Transverse colon (tissue), 4 donors: ENCODE measurements around the gene ZMAT5.

Experiments
- CTCF ChIP-seq, 5 experiments: fragments of 200-600 bp in 3 of 5; fragments of 450-650 bp in 2 of 5; sonication (generic) in 3 of 5; IDR thresholded peaks; 1 replicate in 2 of 5; 2 replicates in 3 of 5; pipeline ENCODE4 v1.5.1; 2016 to 2017; ENCODE audit warnings: antibody characterized with exemption in 5 of 5, inconsistent platforms in 3 of 5, mild to moderate bottlenecking in 2 of 5, moderate library complexity in 1 of 5
- POLR2A ChIP-seq: fragments of 450-650 bp; IDR thresholded peaks from one replicate; pipeline ENCODE4 v1.6.1; 2016; ENCODE audit warnings: antibody characterized with exemption, mild to moderate bottlenecking, moderate library complexity
- POLR2AphosphoS5 ChIP-seq, 3 donors: sonication (generic); formaldehyde crosslinking; IDR thresholded peaks; one replicate each; pipeline ENCODE4 v1.6.1; 2016; ENCODE audit warnings: antibody characterized with exemption in 3 of 3

- no peak for TF ChIP-seq CTCF (IDR thresholded peaks at IDR 0.05)
- TF ChIP-seq POLR2A, result no peak
- TF ChIP-seq POLR2AphosphoS5 (IDR thresholded peaks at IDR 0.05), result no peak
Measured at GRCh38 chr22:29720811-29721323, 45.9 kb downstream of the ZMAT5 start.
